ENCODE measurements around the gene ETHE1. TPM values are rescaled to one million over a fixed set of nuclear protein-coding genes. Genes with fewer than 3 reads are reported as not detected.

ETHE1 gene
- total RNA-seq, 4 donors from 2014 or later = 48.2 to 63.2 (median 55.9) TPM

DNA sequence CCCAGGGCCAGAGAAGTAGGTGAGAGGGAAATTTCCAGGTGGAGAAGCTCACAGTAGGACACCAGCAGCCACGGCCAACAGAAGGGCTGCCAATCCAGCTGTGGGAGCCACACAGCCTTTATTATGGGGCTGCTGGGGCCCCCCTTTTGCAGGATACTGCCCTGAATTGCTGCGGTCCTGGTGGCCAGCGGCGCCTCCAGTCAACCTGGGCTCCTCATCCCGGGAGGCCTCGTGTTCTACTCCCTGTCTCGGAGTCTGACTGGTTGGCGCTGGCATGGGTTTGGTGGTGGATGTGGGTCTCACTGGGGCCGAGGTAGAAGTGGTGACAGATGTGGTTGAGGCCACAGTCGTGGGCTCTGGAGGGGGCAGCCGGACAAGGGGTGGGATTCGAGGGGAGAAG is 65.7 kb downstream of the ETHE1 start:
- Histone ChIP-seq H3K4me3 (no peak overlapping the region), H3K9me3 (no peaks in the 10 kb centered on the region), H3K27me3 (no peaks in the 10 kb centered on the region), H3K27ac (replicated peaks in 1 of 4) (no peak overlapping the region), H3K36me3 (peaks cover 0 to 6% (median 3%) of the 10 kb centered on the region in 4 donors), H3K4me1 (peaks cover 6 to 30% (median 25%) of the 10 kb centered on the region in 4 donors)
- DNase-seq (ENCODE audit: extremely low spot score) = no peak
- TF ChIP-seq POLR2A (IDR thresholded peaks at IDR 0.05; ENCODE audit: low read depth) (no peak), EP300 (IDR thresholded peaks at IDR 0.05) (no peak), POLR2AphosphoS5 (IDR thresholded peaks at IDR 0.05) (no peak)
- TF ChIP-seq, protein P1, sequence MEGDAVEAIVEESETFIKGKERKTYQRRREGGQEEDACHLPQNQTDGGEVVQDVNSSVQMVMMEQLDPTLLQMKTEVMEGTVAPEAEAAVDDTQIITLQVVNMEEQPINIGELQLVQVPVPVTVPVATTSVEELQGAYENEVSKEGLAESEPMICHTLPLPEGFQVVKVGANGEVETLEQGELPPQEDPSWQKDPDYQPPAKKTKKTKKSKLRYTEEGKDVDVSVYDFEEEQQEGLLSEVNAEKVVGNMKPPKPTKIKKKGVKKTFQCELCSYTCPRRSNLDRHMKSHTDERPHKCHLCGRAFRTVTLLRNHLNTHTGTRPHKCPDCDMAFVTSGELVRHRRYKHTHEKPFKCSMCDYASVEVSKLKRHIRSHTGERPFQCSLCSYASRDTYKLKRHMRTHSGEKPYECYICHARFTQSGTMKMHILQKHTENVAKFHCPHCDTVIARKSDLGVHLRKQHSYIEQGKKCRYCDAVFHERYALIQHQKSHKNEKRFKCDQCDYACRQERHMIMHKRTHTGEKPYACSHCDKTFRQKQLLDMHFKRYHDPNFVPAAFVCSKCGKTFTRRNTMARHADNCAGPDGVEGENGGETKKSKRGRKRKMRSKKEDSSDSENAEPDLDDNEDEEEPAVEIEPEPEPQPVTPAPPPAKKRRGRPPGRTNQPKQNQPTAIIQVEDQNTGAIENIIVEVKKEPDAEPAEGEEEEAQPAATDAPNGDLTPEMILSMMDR (IDR thresholded peaks at IDR 0.05) = no peak
- WGBS = 93% methylated on average over 12 of the region's 12 CpGs
- intact Hi-C loops (cut with DNase I) = loop anchor here (5.0 kb wide), 1 partner anchor 41 kb away; the partner anchor contains the start of gene PHLDB3

DNA sequence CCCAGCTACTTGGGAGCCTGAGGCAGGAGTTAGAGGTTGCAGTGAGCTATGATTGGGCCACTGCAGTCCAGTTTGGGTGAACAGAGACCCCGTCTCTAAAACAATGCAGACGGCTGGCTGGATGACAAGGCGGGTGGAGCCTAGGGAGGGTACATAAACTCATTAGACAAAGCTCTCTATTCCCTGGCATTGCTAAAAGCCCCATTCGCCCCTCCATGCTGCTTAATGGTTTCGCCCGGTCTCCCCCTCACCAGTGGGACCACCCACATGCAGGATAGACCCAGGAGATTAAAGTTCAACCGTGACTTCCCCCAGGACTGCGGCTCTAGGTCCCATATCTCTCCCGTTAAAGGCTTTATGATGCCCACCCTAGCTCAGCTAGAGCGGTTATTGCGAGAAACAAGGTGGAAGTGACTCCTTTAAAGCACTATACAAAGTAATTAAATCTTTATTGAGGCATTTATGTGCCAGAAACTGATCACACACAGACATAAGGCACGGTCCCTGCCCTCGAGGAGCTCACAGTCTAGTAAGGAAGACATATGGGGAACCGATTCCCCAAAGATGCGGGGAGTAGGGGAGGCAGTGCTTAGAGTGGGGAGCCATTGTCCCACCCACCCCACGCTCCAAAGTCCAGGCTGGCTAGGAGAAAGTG is 66.5 kb downstream of the ETHE1 start:
- no peak overlapping the region for H3K4me3 ChIP-seq
- H3K27ac ChIP-seq (replicated peaks in 1 of 4) = no peak overlapping the region
- no peak for DNase-seq (ENCODE audit: extremely low spot score)
- WGBS = 82% methylated on average over 16 of the region's 16 CpGs
- no peaks in the 10 kb centered on the region for H3K27me3 ChIP-seq
- H3K36me3 ChIP-seq = peaks cover 0 to 6% (median 3%) of the 10 kb centered on the region in 4 donors
- intact Hi-C loops (cut with DNase I) = loop anchor here (5.0 kb wide), 1 partner anchor 42 kb away; the partner anchor contains the start of gene PHLDB3
- TF ChIP-seq EP300 (IDR thresholded peaks at IDR 0.05) (no peak), POLR2A (IDR thresholded peaks at IDR 0.05; ENCODE audit: low read depth) (no peak)
- TF ChIP-seq, protein P1 (IDR thresholded peaks at IDR 0.05) = no peak
- no peaks in the 10 kb centered on the region for H3K9me3 ChIP-seq
- peaks cover 6 to 29% (median 26%) of the 10 kb centered on the region in 4 donors for H3K4me1 ChIP-seq

DNA sequence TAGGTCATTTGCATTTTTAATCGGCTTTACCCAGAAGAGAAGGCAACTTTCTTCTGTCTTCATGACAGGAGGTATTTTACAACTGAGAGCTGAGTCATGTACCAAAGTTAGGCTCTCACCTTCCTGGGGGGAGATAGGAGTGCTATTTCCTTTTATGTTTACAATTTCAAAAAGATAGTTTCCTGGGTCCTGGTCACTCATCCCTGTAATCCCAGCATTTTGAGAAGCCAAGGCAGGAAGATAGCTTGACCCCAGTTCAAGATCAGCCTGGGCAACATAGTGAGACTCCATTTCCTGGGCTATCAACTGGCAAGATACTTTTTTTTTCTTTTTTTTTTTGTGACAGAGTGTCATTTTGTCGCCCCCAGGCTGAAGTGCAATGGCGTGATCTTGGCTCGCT is 69.2 kb downstream of the ETHE1 start:
- H3K4me1 ChIP-seq = peaks cover 0 to 12% (median 8%) of the 10 kb centered on the region in 4 donors
- DNase-seq (ENCODE audit: extremely low spot score) = no peak
- no peaks in the 10 kb centered on the region for H3K9me3 ChIP-seq
- intact Hi-C loops (cut with DNase I) = no loop called here
- H3K27ac ChIP-seq (replicated peaks in 1 of 4) = no peak overlapping the region
- peaks cover 0 to 6% (median 3%) of the 10 kb centered on the region in 4 donors for H3K36me3 ChIP-seq
- no peaks in the 10 kb centered on the region for H3K27me3 ChIP-seq
- no peak for TF ChIP-seq POLR2AphosphoS5 (IDR thresholded peaks at IDR 0.05)
- TF ChIP-seq, protein P1 (IDR thresholded peaks at IDR 0.05) = no peak
- no peak for TF ChIP-seq EP300 (IDR thresholded peaks at IDR 0.05)
- TF ChIP-seq POLR2A (IDR thresholded peaks at IDR 0.05; ENCODE audit: low read depth) = no peak
- WGBS = 90% methylated on average over 4 of the region's 4 CpGs
- H3K4me3 ChIP-seq = no peak overlapping the region

Other genes starting within 250 kb of the ETHE1 start
- 1 to 10 TPM in 1 of 4 donors, under 1 TPM in 3; 0.42 to 4.3 (median 0.74) TPM for gene CD177, start 173.5 kb downstream of the ETHE1 start, total RNA-seq
- gene TEX101, start 112.3 kb downstream of the ETHE1 start, total RNA-seq = not detected
- 1 to 10 TPM in 1 of 4 donors, under 1 TPM in 3; 0.42 to 1.4 (median 0.84) TPM for gene LYPD3, start 61.6 kb downstream of the ETHE1 start, total RNA-seq
- gene PHLDB3, start 22.5 kb downstream of the ETHE1 start, total RNA-seq = 10 to 100 TPM; 10.3 to 16.2 (median 12.6) TPM
- gene ZNF575, start 6.0 kb upstream of the ETHE1 start, total RNA-seq = under 1 TPM; 0.66 to 0.97 (median 0.82) TPM
- gene XRCC1, start 48.3 kb upstream of the ETHE1 start, total RNA-seq = 10 to 100 TPM; 21.2 to 27.2 (median 24.4) TPM
- gene PINLYP, start 48.6 kb upstream of the ETHE1 start, total RNA-seq = 1 to 10 TPM; 3.3 to 6.2 (median 4.9) TPM
- 10 to 100 TPM; 20.3 to 36.0 (median 28.6) TPM for gene IRGQ, start 68.9 kb upstream of the ETHE1 start, total RNA-seq
- 10 to 100 TPM in 3 of 4 donors, 1 to 10 TPM in 1; 10.0 to 18.6 (median 16.6) TPM for gene ZNF576, start 69.4 kb upstream of the ETHE1 start, total RNA-seq
- gene SRRM5, start 84.9 kb upstream of the ETHE1 start, total RNA-seq = under 1 TPM; 0.13 to 0.42 (median 0.25) TPM
- gene ZNF428, start 92.4 kb upstream of the ETHE1 start, total RNA-seq = 10 to 100 TPM; 33.2 to 61.3 (median 47.8) TPM
- gene CADM4, start 112.6 kb upstream of the ETHE1 start, total RNA-seq = 10 to 100 TPM; 31.6 to 67.9 (median 46.9) TPM
- 10 to 100 TPM in 3 of 4 donors, 1 to 10 TPM in 1; 7.5 to 45.7 (median 18.4) TPM for gene PLAUR, start 143.0 kb upstream of the ETHE1 start, total RNA-seq
- not detected for gene IRGC, start 188.9 kb upstream of the ETHE1 start, total RNA-seq
- gene SMG9, start 227.8 kb upstream of the ETHE1 start, total RNA-seq = 10 to 100 TPM in 3 of 4 donors, 1 to 10 TPM in 1; 7.5 to 25.6 (median 22.3) TPM